Smooth muscle cell (in vitro differentiated cells): ENCODE results near the gene VPS36. TPM values are rescaled to one million over a fixed set of nuclear protein-coding genes. Genes with fewer than 3 reads are reported as not detected.

Experiments used
- DNase-seq: peaks from one replicate; lab custom pipeline; 2025; ENCODE audit not compliant: unreplicated experiment; lab: John Stamatoyannopoulos, UW
- H2AFZ ChIP-seq: fragments of 200-600 bp; sonication (generic); 2 replicates; pipeline ENCODE4 v1.6.0; 2016; ENCODE audit warnings: antibody characterized with exemption, low read depth, mild to moderate bottlenecking
- H3F3A ChIP-seq: fragments of 200-600 bp; sonication (generic); 2 replicates; pipeline ENCODE4 v1.6.0; 2017; ENCODE audit warnings: antibody characterized with exemption, low read depth
- H3K27ac ChIP-seq: fragments of 200-600 bp; sonication (generic); 2 replicates; pipeline ENCODE4 v1.5.1; 2016; ENCODE audit warnings: low read depth, mild to moderate bottlenecking
- H3K27me3 ChIP-seq: fragments of 200-600 bp; sonication (generic); 2 replicates; pipeline ENCODE4 v1.6.1; 2016; ENCODE audit warnings: low read depth, mild to moderate bottlenecking
- H3K36me3 ChIP-seq: fragments of 200-600 bp; sonication (generic); 2 replicates; pipeline ENCODE4 v1.5.1; 2016; ENCODE audit warnings: low read depth
- H3K4me1 ChIP-seq: fragments of 200-600 bp; sonication (generic); 2 replicates; pipeline ENCODE4 v1.5.1; 2016; ENCODE audit warnings: low read depth
- H3K4me2 ChIP-seq: fragments of 200-600 bp; sonication (generic); 2 replicates; pipeline ENCODE4 v1.6.0; 2016; ENCODE audit warnings: mild to moderate bottlenecking
- H3K4me3 ChIP-seq: fragments of 200-600 bp; sonication (generic); 2 replicates; pipeline ENCODE4 v1.5.1; 2016; ENCODE audit warnings: mild to moderate bottlenecking
- H3K79me2 ChIP-seq: fragments of 200-600 bp; sonication (generic); 2 replicates; pipeline ENCODE4 v1.6.0; 2016; ENCODE audit warnings: low read depth, mild to moderate bottlenecking
- H3K9ac ChIP-seq: fragments of 200-600 bp; sonication (generic); 2 replicates; pipeline ENCODE4 v1.6.0; 2016; ENCODE audit warnings: low read depth
- H3K9me3 ChIP-seq: fragments of 200-600 bp; sonication (generic); replicated peaks from 2 replicates; pipeline ENCODE4 v1.5.1; 2016; ENCODE audit warnings: low read depth
- H4K20me1 ChIP-seq: fragments of 200-600 bp; sonication (generic); 2 replicates; pipeline ENCODE4 v1.6.0; 2016; ENCODE audit warnings: low read depth
- WGBS: methylation state at CpG from one replicate; pipeline ENCODE4 v1.1.7; 2016; ENCODE audit warnings: low lambda C conversion rate; 5-methylcytosine and 5-hydroxymethylcytosine counted together
- polyA plus RNA-seq: library from polyadenylated mRNA; unstranded; fragments of >200 nt; fragmentation: Nextera tagmentation; extraction: Ambion mirVana; gene quantifications from 2 replicates; pipeline ENCODE4 v1.2.1, GENCODE V29; 2016
- total RNA-seq: library from RNA; depleted of rRNA; stranded (reverse); fragments of >200 nt; gene quantifications from 2 replicates; pipeline ENCODE4 v1.2.3, GENCODE V29; 2014
- TF ChIP-seq, protein P1 (sequence below): fragments of 200-600 bp; sonication (generic); IDR thresholded peaks from 2 replicates; pipeline ENCODE4 v1.5.1; 2017; ENCODE audit warnings: borderline replicate concordance, mild to moderate bottlenecking, antibody characterized with exemption; ENCODE audit not compliant: insufficient read depth, poor library complexity, severe bottlenecking

Gene VPS36
- total and polyA plus RNA-seq, 2 experiments from 2014 or later: 18.2 to 31.7 TPM

DNA sequence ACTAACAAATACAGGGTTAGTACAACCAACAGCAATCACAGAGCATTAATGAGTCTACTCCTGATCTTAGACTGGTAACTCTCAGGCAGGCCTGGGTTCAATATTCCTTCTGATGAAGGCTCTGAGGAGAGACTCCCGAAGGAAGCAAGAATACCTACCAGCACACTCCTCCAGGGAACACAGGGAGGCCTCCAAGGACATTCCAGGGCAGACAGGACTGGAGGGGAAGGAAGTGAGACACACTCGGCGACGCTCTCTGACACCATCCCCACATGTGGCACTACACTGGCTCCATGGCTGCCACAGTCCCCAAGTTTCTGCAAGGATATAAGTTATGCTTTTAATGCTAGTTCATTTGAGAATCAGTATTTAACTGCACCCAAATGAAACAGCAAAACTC lies 64.6 kb downstream of the VPS36 start:
- H3F3A ChIP-seq: no peaks in the 10 kb centered on the region
- no peak overlapping the region for H3K4me3 ChIP-seq
- no peaks in the 10 kb centered on the region for H3K79me2 ChIP-seq
- H3K36me3 ChIP-seq: no peaks in the 10 kb centered on the region
- no peak overlapping the region for H3K27ac ChIP-seq
- H3K27me3 ChIP-seq: no peaks in the 10 kb centered on the region
- no peak overlapping the region for H3K4me2 ChIP-seq
- H2AFZ ChIP-seq: no peak overlapping the region
- no peaks in the 10 kb centered on the region for H3K4me1 ChIP-seq
- no peaks in the 10 kb centered on the region for H3K9me3 ChIP-seq
- no peaks in the 10 kb centered on the region for H4K20me1 ChIP-seq
- 81% methylated on average over 4 of the region's 4 CpGs for WGBS
- no peak overlapping the region for H3K9ac ChIP-seq
- no peak for DNase-seq
- TF ChIP-seq, protein P1, sequence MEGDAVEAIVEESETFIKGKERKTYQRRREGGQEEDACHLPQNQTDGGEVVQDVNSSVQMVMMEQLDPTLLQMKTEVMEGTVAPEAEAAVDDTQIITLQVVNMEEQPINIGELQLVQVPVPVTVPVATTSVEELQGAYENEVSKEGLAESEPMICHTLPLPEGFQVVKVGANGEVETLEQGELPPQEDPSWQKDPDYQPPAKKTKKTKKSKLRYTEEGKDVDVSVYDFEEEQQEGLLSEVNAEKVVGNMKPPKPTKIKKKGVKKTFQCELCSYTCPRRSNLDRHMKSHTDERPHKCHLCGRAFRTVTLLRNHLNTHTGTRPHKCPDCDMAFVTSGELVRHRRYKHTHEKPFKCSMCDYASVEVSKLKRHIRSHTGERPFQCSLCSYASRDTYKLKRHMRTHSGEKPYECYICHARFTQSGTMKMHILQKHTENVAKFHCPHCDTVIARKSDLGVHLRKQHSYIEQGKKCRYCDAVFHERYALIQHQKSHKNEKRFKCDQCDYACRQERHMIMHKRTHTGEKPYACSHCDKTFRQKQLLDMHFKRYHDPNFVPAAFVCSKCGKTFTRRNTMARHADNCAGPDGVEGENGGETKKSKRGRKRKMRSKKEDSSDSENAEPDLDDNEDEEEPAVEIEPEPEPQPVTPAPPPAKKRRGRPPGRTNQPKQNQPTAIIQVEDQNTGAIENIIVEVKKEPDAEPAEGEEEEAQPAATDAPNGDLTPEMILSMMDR: no peak

DNA sequence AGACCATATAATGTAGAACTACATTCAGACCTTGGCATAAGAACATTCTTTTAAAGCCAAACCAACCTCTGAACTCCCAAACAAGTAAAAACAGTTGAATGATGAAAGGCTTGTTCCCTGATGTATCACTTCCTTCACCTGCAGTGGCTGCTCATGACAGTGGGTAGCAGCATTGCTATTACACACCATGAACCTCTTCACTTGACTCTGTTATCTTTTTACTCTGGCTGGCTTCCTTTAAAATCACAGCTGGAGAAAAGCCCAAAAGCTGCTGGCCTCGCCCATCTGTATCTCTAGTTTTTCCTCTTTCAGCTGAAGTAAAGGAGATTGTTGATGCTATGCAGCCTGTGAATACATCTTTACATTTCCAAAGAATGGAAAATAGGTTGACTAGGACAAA lies 67.1 kb downstream of the VPS36 start:
- no peak overlapping the region for H3K27ac ChIP-seq
- H4K20me1 ChIP-seq: no peaks in the 10 kb centered on the region
- no peak overlapping the region for H3K9ac ChIP-seq
- no peaks in the 10 kb centered on the region for H3K9me3 ChIP-seq
- H3F3A ChIP-seq: no peaks in the 10 kb centered on the region
- H3K27me3 ChIP-seq: no peaks in the 10 kb centered on the region
- H3K79me2 ChIP-seq: no peaks in the 10 kb centered on the region
- no peak overlapping the region for H3K4me3 ChIP-seq
- TF ChIP-seq, protein P1: no peak
- H3K4me2 ChIP-seq: no peak overlapping the region
- H3K36me3 ChIP-seq: no peaks in the 10 kb centered on the region
- no peak overlapping the region for H2AFZ ChIP-seq
- 82% methylated on average over 1 of the region's 1 CpG for WGBS
- no peaks in the 10 kb centered on the region for H3K4me1 ChIP-seq
- DNase-seq: no peak

DNA sequence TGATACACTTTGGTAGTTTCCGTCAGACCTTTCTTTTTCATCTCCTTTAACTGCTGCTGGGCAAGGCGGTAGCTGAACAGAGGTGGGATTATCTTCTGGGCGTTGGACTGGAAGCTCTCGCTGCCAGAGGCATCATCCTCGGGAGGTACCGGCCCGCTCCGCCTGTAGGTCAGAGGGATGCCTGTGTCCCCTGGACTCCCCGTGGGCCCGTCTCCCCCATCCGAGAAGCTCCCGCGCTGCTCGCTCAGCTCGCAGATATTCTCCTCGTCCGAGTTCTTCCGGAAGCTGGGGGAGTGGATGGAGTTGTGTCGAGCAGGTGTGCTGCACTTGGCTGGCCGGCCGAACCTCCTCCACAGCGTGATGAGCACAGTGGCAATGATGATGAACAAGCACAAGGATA lies 72.1 kb downstream of the VPS36 start:
- no peak overlapping the region for H3K4me2 ChIP-seq
- H3F3A ChIP-seq: no peaks in the 10 kb centered on the region
- H3K36me3 ChIP-seq: no peaks in the 10 kb centered on the region
- TF ChIP-seq, protein P1: no peak
- no peak overlapping the region for H3K9ac ChIP-seq
- no peaks in the 10 kb centered on the region for H3K9me3 ChIP-seq
- no peak for DNase-seq
- no peaks in the 10 kb centered on the region for H3K79me2 ChIP-seq
- no peak overlapping the region for H3K27ac ChIP-seq
- WGBS: 98% methylated on average over 22 of the region's 22 CpGs
- no peaks in the 10 kb centered on the region for H4K20me1 ChIP-seq
- no peaks in the 10 kb centered on the region for H3K27me3 ChIP-seq
- H2AFZ ChIP-seq: no peak overlapping the region
- H3K4me3 ChIP-seq: no peak overlapping the region
- H3K4me1 ChIP-seq: no peaks in the 10 kb centered on the region

DNA sequence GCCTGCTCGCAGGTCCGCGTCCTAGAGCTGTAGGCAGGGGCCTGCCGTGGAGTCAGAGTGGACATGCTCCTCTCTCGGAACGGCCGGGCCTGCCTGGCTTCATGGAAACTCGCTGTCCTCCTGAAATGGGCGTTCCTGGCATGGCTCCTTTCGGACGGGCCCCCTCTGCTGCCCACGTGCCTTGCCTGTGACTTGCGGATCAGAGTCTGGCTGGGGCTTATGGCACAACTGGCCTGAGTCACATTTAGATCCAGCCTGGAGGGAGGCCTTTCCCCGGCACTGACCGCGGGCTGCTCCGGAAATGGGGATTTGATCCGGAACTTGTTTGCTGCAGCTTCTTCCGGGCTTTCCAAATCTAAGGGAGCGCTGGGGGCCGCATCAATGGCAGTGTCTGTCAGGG lies 72.5 kb downstream of the VPS36 start:
- Histone ChIP-seq H3K9ac (no peak overlapping the region), H3K4me2 (no peak overlapping the region), H3K9me3 (no peaks in the 10 kb centered on the region), H3K4me1 (no peaks in the 10 kb centered on the region), H3K27me3 (no peaks in the 10 kb centered on the region), H3K27ac (no peak overlapping the region), H3F3A (no peaks in the 10 kb centered on the region), H3K79me2 (no peaks in the 10 kb centered on the region), H3K36me3 (no peaks in the 10 kb centered on the region), H3K4me3 (no peak overlapping the region), H2AFZ (no peak overlapping the region), H4K20me1 (no peaks in the 10 kb centered on the region)
- no peak for DNase-seq
- TF ChIP-seq, protein P1: no peak
- 96% methylated on average over 21 of the region's 21 CpGs for WGBS
